GM23338 (cell line): ENCODE results near the gene TRAF3. TPM values are rescaled to one million over a fixed set of nuclear protein-coding genes. Genes with fewer than 3 reads are reported as not detected.

Experiments used
- ATAC-seq: fragments of 200-7000 bp; cut with Tn5 transposase; 3 replicates; pipeline ENCODE4 v1.9.1; 2020
- DNase-seq: peaks from one replicate; pipeline ENCODE4 v3.0.0-alpha.2; 2015; ENCODE audit warnings: low spot score
- H2AFZ ChIP-seq: fragments of 200-600 bp; sonication (generic); 2 replicates; pipeline ENCODE4 v1.8.0; 2016; ENCODE audit warnings: antibody characterized with exemption, mild to moderate bottlenecking, moderate library complexity
- H3F3A ChIP-seq: fragments of 200-600 bp; sonication (generic); replicated peaks from 2 replicates; pipeline ENCODE4 v1.8.0; 2017; ENCODE audit warnings: antibody characterized with exemption, mixed run types, low read depth
- H3K27ac ChIP-seq: fragments of 200-600 bp; sonication (generic); 2 replicates; pipeline ENCODE4 v1.6.1; 2016; ENCODE audit warnings: low read depth
- H3K27me3 ChIP-seq: fragments of 200-600 bp; sonication (generic); 2 replicates; pipeline ENCODE4 v1.8.0; 2016; ENCODE audit warnings: mild to moderate bottlenecking, mixed run types, moderate library complexity; ENCODE audit not compliant: insufficient read depth
- H3K36me3 ChIP-seq: fragments of 200-600 bp; sonication (generic); 2 replicates; pipeline ENCODE4 v1.8.0; 2016; ENCODE audit warnings: mild to moderate bottlenecking; ENCODE audit not compliant: insufficient read depth
- H3K4me1 ChIP-seq: fragments of 200-600 bp; sonication (generic); 2 replicates; pipeline ENCODE4 v1.8.0; 2016; ENCODE audit warnings: mild to moderate bottlenecking, moderate library complexity; ENCODE audit not compliant: insufficient read depth
- H3K4me2 ChIP-seq: fragments of 200-600 bp; sonication (generic); 2 replicates; pipeline ENCODE4 v1.7.1; 2017; ENCODE audit warnings: mixed run types
- H3K4me3 ChIP-seq: fragments of 200-600 bp; sonication (generic); 2 replicates; pipeline ENCODE4 v1.6.1; 2016; ENCODE audit warnings: mixed run types
- H3K79me2 ChIP-seq: fragments of 200-600 bp; sonication (generic); replicated peaks from 2 replicates; pipeline ENCODE4 v1.8.0; 2017; ENCODE audit warnings: mild to moderate bottlenecking; ENCODE audit not compliant: insufficient read depth
- H3K9me2 ChIP-seq: fragments of 200-600 bp; sonication (generic); 2 replicates; pipeline ENCODE4 v1.8.0; 2017; ENCODE audit not compliant: insufficient read depth
- H4K20me1 ChIP-seq: fragments of 200-600 bp; sonication (generic); replicated peaks from 2 replicates; pipeline ENCODE4 v1.8.0; 2017; ENCODE audit warnings: mild to moderate bottlenecking; ENCODE audit not compliant: insufficient read depth
- H3K27ac Mint-ChIP-seq: 2 replicates; pipeline ENCODE4 v1.8.0; 2020; ENCODE audit warnings: inconsistent platforms, mild to moderate bottlenecking, moderate library complexity, mixed read lengths
- H3K27me3 Mint-ChIP-seq: 3 replicates; pipeline ENCODE4 v1.8.0; 2022; ENCODE audit warnings: low read depth, mild to moderate bottlenecking, moderate library complexity, mixed read lengths, inconsistent platforms; ENCODE audit not compliant: insufficient read depth, poor library complexity
- H3K36me3 Mint-ChIP-seq: 3 replicates; pipeline ENCODE4 v1.8.0; 2021; ENCODE audit warnings: low read depth, mild to moderate bottlenecking, inconsistent platforms, moderate library complexity, mixed read lengths
- H3K4me1 Mint-ChIP-seq: 3 replicates; pipeline ENCODE4 v1.8.0; 2020; ENCODE audit warnings: mild to moderate bottlenecking, inconsistent platforms, mixed read lengths
- H3K4me3 Mint-ChIP-seq: 3 replicates; pipeline ENCODE4 v1.8.0; 2021; ENCODE audit warnings: moderate library complexity, mild to moderate bottlenecking, inconsistent platforms, mixed read lengths
- H3K9me3 Mint-ChIP-seq: 3 replicates; pipeline ENCODE4 v1.8.0; 2020; ENCODE audit warnings: moderate library complexity, mild to moderate bottlenecking, inconsistent platforms, mixed read lengths
- CREB1 ChIP-seq: fragments of 250-450 bp; sonication (Bioruptor Pico); IDR thresholded peaks from 2 replicates; pipeline ENCODE4 v1.5.0; 2020; ENCODE audit warnings: low read depth, mild to moderate bottlenecking, moderate library complexity
- ETS1 ChIP-seq: IDR thresholded peaks from 2 replicates; pipeline ENCODE4 v1.6.1; 2016; ENCODE audit warnings: antibody characterized with exemption
- EZH2 ChIP-seq: fragments of 200-600 bp; sonication (generic); IDR thresholded peaks from one replicate; pipeline ENCODE4 v1.8.0; 2017; ENCODE audit warnings: antibody characterized with exemption, mild to moderate bottlenecking, low read depth; ENCODE audit not compliant: unreplicated experiment
- EZH2phosphoT487 ChIP-seq: fragments of 200-600 bp; sonication (generic); IDR thresholded peaks from one replicate; pipeline ENCODE4 v1.8.1; 2018; ENCODE audit warnings: antibody characterized with exemption; ENCODE audit not compliant: unreplicated experiment
- JUNB ChIP-seq: IDR thresholded peaks from one replicate; pipeline ENCODE4 v1.6.1; 2016; ENCODE audit warnings: antibody characterized with exemption; ENCODE audit not compliant: unreplicated experiment
- NANOG ChIP-seq: IDR thresholded peaks from 2 replicates; pipeline ENCODE4 v1.6.1; 2016; ENCODE audit warnings: antibody characterized with exemption, borderline replicate concordance
- POLR2AphosphoS5 ChIP-seq: IDR thresholded peaks from 2 replicates; pipeline ENCODE4 v1.6.1; 2016; ENCODE audit warnings: antibody characterized with exemption, low read depth
- STAT1 ChIP-seq: IDR thresholded peaks from one replicate; pipeline ENCODE4 v1.6.1; 2016; ENCODE audit warnings: antibody characterized with exemption; ENCODE audit not compliant: unreplicated experiment
- ZNF114 ChIP-seq: fragments of 250-450 bp; sonication (Bioruptor Pico); IDR thresholded peaks from 2 replicates; pipeline ENCODE4 v1.5.0; 2020; ENCODE audit warnings: mild to moderate bottlenecking, moderate library complexity
- ZNF331 ChIP-seq: fragments of 250-450 bp; sonication (Bioruptor Pico); IDR thresholded peaks from 2 replicates; pipeline ENCODE4 v1.5.0; 2020; ENCODE audit warnings: low read depth, mild to moderate bottlenecking, moderate library complexity
- ZNF462 ChIP-seq: fragments of 250-450 bp; sonication (Bioruptor Pico); IDR thresholded peaks from 2 replicates; pipeline ENCODE4 v1.5.0; 2020; ENCODE audit warnings: mild to moderate bottlenecking, moderate library complexity
- polyA plus RNA-seq: library from polyadenylated mRNA; unstranded; fragments of >200 nt; fragmentation: Nextera tagmentation; extraction: Ambion mirVana; gene quantifications from 2 replicates; pipeline ENCODE4 v1.2.1, GENCODE V29; 2016
- total RNA-seq: library from RNA; depleted of rRNA; stranded (reverse); fragments of >200 nt; shearing (Covaris generic); gene quantifications from 2 replicates; pipeline ENCODE4 v1.2.3, GENCODE V29; 2014
- TF ChIP-seq, protein P1 (sequence below): IDR thresholded peaks from one replicate; pipeline ENCODE4 v1.6.1; 2018; ENCODE audit warnings: antibody characterized with exemption; ENCODE audit not compliant: unreplicated experiment
- TF ChIP-seq, protein P2 (sequence below), 2 experiments: fragments of 200-600 bp in 1 of 2; sonication (generic) in 1 of 2; conservative IDR thresholded peaks; 2 replicates each; pipeline versions ENCODE4 v1.5.1 to v1.6.1; 2016 to 2017; ENCODE audit warnings: antibody characterized with exemption in 2 of 2, low read depth in 2 of 2, mild to moderate bottlenecking in 2 of 2, moderate library complexity in 1 of 2

Gene TRAF3
- total and polyA plus RNA-seq, 2 experiments from 2014 or later: 3.7 to 9.3 TPM

DNA sequence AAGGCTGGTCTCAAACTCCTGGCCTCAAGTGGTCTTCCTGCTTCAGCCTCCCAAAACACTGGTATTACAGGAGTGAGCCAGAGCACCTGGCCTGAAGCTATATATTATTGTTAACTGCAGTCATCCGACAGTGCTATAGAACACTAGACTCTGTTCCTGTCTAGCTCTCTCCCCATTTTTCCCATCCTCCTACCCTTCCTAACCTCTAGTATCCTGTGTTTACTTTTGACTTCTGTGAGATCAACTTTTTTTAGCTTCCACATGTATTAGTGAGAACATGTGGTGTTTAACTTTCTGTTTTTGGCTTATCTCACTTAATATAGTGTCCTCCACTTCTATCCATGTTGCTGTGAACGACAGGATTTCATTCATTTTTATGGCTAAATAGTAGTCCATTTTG is 34.7 kb downstream of the TRAF3 start:
- Histone ChIP-seq H3K9me2 (no peaks in the 10 kb centered on the region), H3F3A (no peaks in the 10 kb centered on the region), H3K36me3 (no peaks in the 10 kb centered on the region), H4K20me1 (no peaks in the 10 kb centered on the region), H3K79me2 (peaks cover 35% of the 10 kb centered on the region), H3K4me1 (peaks cover 8% of the 10 kb centered on the region; the same call in 1 of the 2 replicates), H2AFZ (no peak overlapping the region), H3K4me3 (no peak overlapping the region), H3K4me2 (no peak overlapping the region), H3K27me3 (no peaks in the 10 kb centered on the region), H3K27ac (no peak overlapping the region)
- ATAC-seq: no peak
- H3K27me3 Mint-ChIP-seq: peaks cover 5% of the 10 kb centered on the region
- TF ChIP-seq ETS1 (no peak), EZH2 (no peak), ZNF114 (no peak), STAT1 (no peak), EZH2phosphoT487 (no peak), JUNB (no peak), POLR2AphosphoS5 (no peak), NANOG (no peak), ZNF331 (CRISPR knock-in tag) (no peak), CREB1 (no peak), ZNF462 (CRISPR knock-in tag) (no peak)
- TF ChIP-seq, protein P1, sequence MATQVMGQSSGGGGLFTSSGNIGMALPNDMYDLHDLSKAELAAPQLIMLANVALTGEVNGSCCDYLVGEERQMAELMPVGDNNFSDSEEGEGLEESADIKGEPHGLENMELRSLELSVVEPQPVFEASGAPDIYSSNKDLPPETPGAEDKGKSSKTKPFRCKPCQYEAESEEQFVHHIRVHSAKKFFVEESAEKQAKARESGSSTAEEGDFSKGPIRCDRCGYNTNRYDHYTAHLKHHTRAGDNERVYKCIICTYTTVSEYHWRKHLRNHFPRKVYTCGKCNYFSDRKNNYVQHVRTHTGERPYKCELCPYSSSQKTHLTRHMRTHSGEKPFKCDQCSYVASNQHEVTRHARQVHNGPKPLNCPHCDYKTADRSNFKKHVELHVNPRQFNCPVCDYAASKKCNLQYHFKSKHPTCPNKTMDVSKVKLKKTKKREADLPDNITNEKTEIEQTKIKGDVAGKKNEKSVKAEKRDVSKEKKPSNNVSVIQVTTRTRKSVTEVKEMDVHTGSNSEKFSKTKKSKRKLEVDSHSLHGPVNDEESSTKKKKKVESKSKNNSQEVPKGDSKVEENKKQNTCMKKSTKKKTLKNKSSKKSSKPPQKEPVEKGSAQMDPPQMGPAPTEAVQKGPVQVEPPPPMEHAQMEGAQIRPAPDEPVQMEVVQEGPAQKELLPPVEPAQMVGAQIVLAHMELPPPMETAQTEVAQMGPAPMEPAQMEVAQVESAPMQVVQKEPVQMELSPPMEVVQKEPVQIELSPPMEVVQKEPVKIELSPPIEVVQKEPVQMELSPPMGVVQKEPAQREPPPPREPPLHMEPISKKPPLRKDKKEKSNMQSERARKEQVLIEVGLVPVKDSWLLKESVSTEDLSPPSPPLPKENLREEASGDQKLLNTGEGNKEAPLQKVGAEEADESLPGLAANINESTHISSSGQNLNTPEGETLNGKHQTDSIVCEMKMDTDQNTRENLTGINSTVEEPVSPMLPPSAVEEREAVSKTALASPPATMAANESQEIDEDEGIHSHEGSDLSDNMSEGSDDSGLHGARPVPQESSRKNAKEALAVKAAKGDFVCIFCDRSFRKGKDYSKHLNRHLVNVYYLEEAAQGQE: no peak
- TF ChIP-seq, protein P2, sequence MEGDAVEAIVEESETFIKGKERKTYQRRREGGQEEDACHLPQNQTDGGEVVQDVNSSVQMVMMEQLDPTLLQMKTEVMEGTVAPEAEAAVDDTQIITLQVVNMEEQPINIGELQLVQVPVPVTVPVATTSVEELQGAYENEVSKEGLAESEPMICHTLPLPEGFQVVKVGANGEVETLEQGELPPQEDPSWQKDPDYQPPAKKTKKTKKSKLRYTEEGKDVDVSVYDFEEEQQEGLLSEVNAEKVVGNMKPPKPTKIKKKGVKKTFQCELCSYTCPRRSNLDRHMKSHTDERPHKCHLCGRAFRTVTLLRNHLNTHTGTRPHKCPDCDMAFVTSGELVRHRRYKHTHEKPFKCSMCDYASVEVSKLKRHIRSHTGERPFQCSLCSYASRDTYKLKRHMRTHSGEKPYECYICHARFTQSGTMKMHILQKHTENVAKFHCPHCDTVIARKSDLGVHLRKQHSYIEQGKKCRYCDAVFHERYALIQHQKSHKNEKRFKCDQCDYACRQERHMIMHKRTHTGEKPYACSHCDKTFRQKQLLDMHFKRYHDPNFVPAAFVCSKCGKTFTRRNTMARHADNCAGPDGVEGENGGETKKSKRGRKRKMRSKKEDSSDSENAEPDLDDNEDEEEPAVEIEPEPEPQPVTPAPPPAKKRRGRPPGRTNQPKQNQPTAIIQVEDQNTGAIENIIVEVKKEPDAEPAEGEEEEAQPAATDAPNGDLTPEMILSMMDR (conservative IDR thresholded peaks at IDR 0.05; ENCODE audit: low read depth in 2 of 2): no peak
- no peak for DNase-seq
- H3K4me3 Mint-ChIP-seq: no peak overlapping the region
- H3K9me3 Mint-ChIP-seq: no peaks in the 10 kb centered on the region
- H3K27ac Mint-ChIP-seq: no peak overlapping the region
- no peaks in the 10 kb centered on the region; the same call in 2 of the 3 replicates for H3K36me3 Mint-ChIP-seq
- peaks cover 9% of the 10 kb centered on the region; the same call in 2 of the 3 replicates for H3K4me1 Mint-ChIP-seq
